Loucy (cell line): ENCODE results near the gene LAMA5.

Experiments used
- EZH2phosphoT487 ChIP-seq: fragments of 200-600 bp; IDR thresholded peaks from 2 replicates; pipeline ENCODE4 v1.6.1; 2018; ENCODE audit warnings: antibody characterized with exemption, mild to moderate bottlenecking, moderate library complexity, borderline replicate concordance
- TF ChIP-seq, protein P1 (sequence below): fragments of 200-600 bp; sonication (generic); conservative IDR thresholded peaks from 2 replicates; pipeline ENCODE4 v1.5.1; 2014; ENCODE audit warnings: mild to moderate bottlenecking, antibody characterized with exemption, low read length

DNA sequence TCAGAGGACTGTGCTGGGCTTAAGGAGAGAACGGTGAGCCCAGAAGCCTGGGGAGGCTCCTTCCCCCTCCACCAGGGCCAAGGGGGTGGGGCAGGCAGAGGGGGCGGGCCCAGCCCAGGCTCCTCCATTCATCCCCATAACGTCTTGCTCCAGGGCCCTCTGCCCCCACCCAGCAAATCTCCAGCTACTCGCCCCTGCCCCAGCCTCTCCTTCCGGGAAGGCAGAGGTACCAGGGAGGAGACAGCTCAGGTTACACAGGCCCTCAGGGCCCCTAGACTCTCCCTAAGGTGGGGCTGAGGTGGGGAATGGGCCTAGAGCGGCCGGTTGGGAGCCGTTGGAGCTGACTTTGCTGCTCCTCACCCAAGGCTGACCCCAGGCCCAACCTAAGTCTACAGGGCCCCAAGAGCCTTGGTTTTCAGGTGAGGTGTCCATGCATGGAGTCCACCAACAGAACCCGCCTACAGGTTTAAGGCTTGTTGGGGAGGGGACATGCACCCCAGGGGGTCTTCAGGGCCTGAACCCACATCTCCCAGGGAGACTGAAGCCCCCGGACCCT is 1.2 kb downstream of the LAMA5 start:
- TF ChIP-seq, protein P1, sequence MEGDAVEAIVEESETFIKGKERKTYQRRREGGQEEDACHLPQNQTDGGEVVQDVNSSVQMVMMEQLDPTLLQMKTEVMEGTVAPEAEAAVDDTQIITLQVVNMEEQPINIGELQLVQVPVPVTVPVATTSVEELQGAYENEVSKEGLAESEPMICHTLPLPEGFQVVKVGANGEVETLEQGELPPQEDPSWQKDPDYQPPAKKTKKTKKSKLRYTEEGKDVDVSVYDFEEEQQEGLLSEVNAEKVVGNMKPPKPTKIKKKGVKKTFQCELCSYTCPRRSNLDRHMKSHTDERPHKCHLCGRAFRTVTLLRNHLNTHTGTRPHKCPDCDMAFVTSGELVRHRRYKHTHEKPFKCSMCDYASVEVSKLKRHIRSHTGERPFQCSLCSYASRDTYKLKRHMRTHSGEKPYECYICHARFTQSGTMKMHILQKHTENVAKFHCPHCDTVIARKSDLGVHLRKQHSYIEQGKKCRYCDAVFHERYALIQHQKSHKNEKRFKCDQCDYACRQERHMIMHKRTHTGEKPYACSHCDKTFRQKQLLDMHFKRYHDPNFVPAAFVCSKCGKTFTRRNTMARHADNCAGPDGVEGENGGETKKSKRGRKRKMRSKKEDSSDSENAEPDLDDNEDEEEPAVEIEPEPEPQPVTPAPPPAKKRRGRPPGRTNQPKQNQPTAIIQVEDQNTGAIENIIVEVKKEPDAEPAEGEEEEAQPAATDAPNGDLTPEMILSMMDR, result no peak
- no peak for TF ChIP-seq EZH2phosphoT487
